ENCODE data around the gene AMMECR1.
A peak's percentile ranks its signal among the peaks of the same experiment; 100 is the strongest.

Gene AMMECR1

DNA sequence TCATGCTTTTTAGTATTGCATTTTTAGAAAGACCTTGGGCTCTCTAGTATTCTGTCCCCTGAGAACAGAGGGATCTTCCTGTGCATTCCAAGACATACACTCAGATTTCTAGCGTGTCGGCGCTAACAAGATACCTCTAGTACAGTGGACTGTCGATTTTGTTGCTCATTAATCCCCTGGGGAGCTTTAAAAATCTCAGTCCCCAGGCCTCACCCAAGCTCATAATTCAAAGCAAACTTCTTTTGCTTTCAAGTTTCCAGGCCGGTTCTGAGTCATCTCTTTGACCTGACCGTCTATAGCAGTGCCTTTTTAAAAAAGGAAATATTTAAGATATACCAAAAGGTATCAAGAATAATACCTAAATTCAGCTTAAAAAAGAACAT, 137.0 kb downstream of the AMMECR1 start:
- no peak for TF ChIP-seq CTCF (IDR thresholded peaks at IDR 0.05; ENCODE audit: low read depth, low read length)
- DNase-seq: no peak
- Histone ChIP-seq H3K9me3 (no peaks in the 10 kb centered on the region), H3K36me3 (no peaks in the 10 kb centered on the region), H3K27me3 (no peaks in the 10 kb centered on the region), H3K4me1 (peaks cover 7% of the 10 kb centered on the region), H3K4me3 (ENCODE audit: low read depth, low read length) (no peak overlapping the region)

- no peak for TF ChIP-seq CTCF (IDR thresholded peaks at IDR 0.05; ENCODE audit: low read depth, low read length)
- Histone ChIP-seq H3K27me3 (no peaks in the 10 kb centered on the region), H3K4me1 (peaks cover 7% of the 10 kb centered on the region), H3K9me3 (no peaks in the 10 kb centered on the region), H3K36me3 (no peaks in the 10 kb centered on the region), H3K4me3 (ENCODE audit: low read depth, low read length) (no peak overlapping the region)
- DNase-seq: peak; percentile 13
Measured at GRCh38 chrX:110180176-110180927, 137.5 kb downstream of the AMMECR1 start.

DNA sequence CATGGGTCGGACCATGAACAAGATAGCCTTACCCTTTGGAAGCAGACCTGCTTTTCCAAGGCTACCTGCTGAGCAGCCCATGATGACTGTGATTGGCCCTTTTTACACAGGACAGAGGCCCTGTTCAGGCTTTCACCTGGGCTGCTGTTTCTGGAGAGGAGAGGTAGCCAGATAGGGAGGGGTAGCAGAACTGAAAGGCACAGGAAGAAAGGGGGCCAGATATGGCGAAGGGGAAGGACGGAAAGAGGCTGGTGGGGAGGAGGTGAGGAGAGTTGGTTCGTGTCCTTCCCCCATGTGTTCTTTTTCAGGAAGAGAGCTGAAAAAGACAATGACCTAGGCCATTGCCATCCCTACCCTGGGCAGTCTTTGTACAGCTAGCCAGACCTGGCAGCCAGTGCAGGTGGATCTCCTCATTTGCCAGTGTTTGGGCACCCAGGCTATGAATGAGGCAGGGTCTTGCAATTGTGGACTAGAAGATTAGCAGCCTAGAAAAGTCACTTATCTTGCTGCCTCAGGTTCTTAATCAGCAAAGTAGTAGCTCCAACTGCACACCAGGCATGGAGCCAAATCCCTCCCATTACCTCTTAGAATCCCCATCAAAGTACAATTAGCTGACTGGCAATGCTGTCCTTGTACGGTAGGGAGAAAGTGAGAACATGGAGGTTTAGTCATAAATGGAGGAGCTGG, 139.6 kb downstream of the AMMECR1 start:
- no peak overlapping the region for H3K4me3 ChIP-seq (ENCODE audit: low read depth, low read length)
- TF ChIP-seq CTCF (IDR thresholded peaks at IDR 0.05; ENCODE audit: low read depth, low read length): no peak
- DNase-seq: peak; percentile 15
- no peaks in the 10 kb centered on the region for H3K9me3 ChIP-seq
- peaks cover 7% of the 10 kb centered on the region; the same call in 1 of the 2 replicates for H3K4me1 ChIP-seq
- H3K27me3 ChIP-seq: no peaks in the 10 kb centered on the region
- no peaks in the 10 kb centered on the region for H3K36me3 ChIP-seq

- Histone ChIP-seq H3K36me3 (no peaks in the 10 kb centered on the region), H3K9me3 (no peaks in the 10 kb centered on the region), H3K4me3 (ENCODE audit: low read depth, low read length) (no peak overlapping the region), H3K4me1 (no peaks in the 10 kb centered on the region), H3K27me3 (no peaks in the 10 kb centered on the region)
- no peak for TF ChIP-seq CTCF (IDR thresholded peaks at IDR 0.05; ENCODE audit: low read depth, low read length)
- DNase-seq: no peak
Measured at GRCh38 chrX:110175696-110176095, 142.2 kb downstream of the AMMECR1 start.

DNA sequence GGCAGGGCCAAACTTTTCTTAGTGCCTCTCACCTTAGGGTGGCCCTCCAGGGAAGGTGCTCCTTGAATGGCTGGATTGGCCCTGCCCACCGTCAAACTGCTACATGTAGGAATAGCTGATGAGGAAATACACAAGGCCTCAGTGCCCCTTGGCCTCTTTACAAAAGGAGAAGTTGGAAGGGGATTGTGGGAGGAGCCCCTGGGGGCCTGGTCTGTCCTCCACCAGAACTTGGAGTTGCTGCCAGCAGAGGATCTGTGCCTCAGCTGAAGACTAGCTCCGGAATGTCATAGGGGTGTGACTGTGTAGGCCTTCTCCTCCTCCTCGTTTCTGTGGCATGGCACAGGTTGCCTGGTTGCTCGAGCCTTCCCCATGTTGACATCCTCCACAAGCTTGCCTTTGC, 142.7 kb downstream of the AMMECR1 start:
- TF ChIP-seq CTCF (IDR thresholded peaks at IDR 0.05; ENCODE audit: low read depth, low read length): no peak
- no peak overlapping the region for H3K4me3 ChIP-seq (ENCODE audit: low read depth, low read length)
- no peaks in the 10 kb centered on the region for H3K36me3 ChIP-seq
- DNase-seq: no peak
- no peaks in the 10 kb centered on the region for H3K9me3 ChIP-seq
- no peaks in the 10 kb centered on the region for H3K27me3 ChIP-seq
- no peaks in the 10 kb centered on the region for H3K4me1 ChIP-seq
